Urothelium cell line (cell line): ENCODE measurements around the gene DOK6.
"Not testable (repeated sequence)": the region's sequence is repeated elsewhere in the genome, so short reads cannot be mapped to it uniquely, and the experiment has no call there.

Experiments
- DNase-seq: peaks from one replicate; pipeline ENCODE4 v3.0.0; 2011; ENCODE audit warnings: low spot score, mixed read lengths
- FAIRE-seq: peaks from 2 replicates; lab custom pipeline; 2011; peaks lifted over from hg19 to GRCh38; lab: Jason Lieb, UNC

DOK6 gene

GRCh38 chr18:69400253-69400975 lies at the start of gene DOK6:
TSS of gene DOK6 (plus strand) at chr18:69400888.
- FAIRE-seq (no peak), DNase-seq (peak; percentile 73)

- no peak for FAIRE-seq
- no peak for DNase-seq
Observed at GRCh38 chr18:69353023-69353422, 47.7 kb upstream of the DOK6 start.

- no peak for DNase-seq
- FAIRE-seq, result no peak
Observed at GRCh38 chr18:69357590-69357989, 43.1 kb upstream of the DOK6 start.

GRCh38 chr18:69358212-69358895 lies 42.3 kb upstream of the DOK6 start:
- FAIRE-seq, result no peak

GRCh38 chr18:69359768-69360167 lies 40.9 kb upstream of the DOK6 start:
- FAIRE-seq, DNase-seq: not testable (repeated sequence)

More at GRCh38 chr18:69358212-69358895, 42.3 kb upstream of the DOK6 start:
- DNase-seq, result no peak

- no peak for DNase-seq
- FAIRE-seq, result no peak
Observed at GRCh38 chr18:69364930-69365329, 35.8 kb upstream of the DOK6 start.

- FAIRE-seq (no peak), DNase-seq (no peak)
Observed at GRCh38 chr18:69365658-69366057, 35.0 kb upstream of the DOK6 start.

GRCh38 chr18:69367104-69367503 lies 33.6 kb upstream of the DOK6 start:
- FAIRE-seq (no peak), DNase-seq (no peak)

GRCh38 chr18:69371729-69372128 lies 29.0 kb upstream of the DOK6 start:
- FAIRE-seq, result no peak

GRCh38 chr18:69380324-69380723 lies 20.4 kb upstream of the DOK6 start:
- FAIRE-seq (no peak), DNase-seq (no peak)

More at GRCh38 chr18:69371729-69372128, 29.0 kb upstream of the DOK6 start:
- no peak for DNase-seq

- DNase-seq, result no peak
Observed at GRCh38 chr18:69383186-69383585, 17.5 kb upstream of the DOK6 start.

GRCh38 chr18:69387186-69387585 lies 13.5 kb upstream of the DOK6 start:
- FAIRE-seq, result no peak
- DNase-seq, result no peak

More at GRCh38 chr18:69383186-69383585, 17.5 kb upstream of the DOK6 start:
- no peak for FAIRE-seq

- no peak for FAIRE-seq
- DNase-seq, result no peak
Observed at GRCh38 chr18:69388222-69388621, 12.5 kb upstream of the DOK6 start.

GRCh38 chr18:69397096-69397495 lies 3.6 kb upstream of the DOK6 start:
- FAIRE-seq (no peak), DNase-seq (peak; percentile 11)

- FAIRE-seq (no peak), DNase-seq (no peak)
Observed at GRCh38 chr18:69399253-69399652, 1.4 kb upstream of the DOK6 start.

GRCh38 chr18:69400976-69401225 lies 213 bp downstream of the DOK6 start:
- no peak for FAIRE-seq
- no peak for DNase-seq

- FAIRE-seq (no peak), DNase-seq (peak; percentile 32)
Observed at GRCh38 chr18:69401226-69401971, 711 bp downstream of the DOK6 start.

GRCh38 chr18:69401972-69402532 lies 1.4 kb downstream of the DOK6 start:
- no peak for FAIRE-seq

GRCh38 chr18:69402533-69402989 lies 1.9 kb downstream of the DOK6 start:
- FAIRE-seq (no peak), DNase-seq (no peak)

More at GRCh38 chr18:69401972-69402532, 1.4 kb downstream of the DOK6 start:
- DNase-seq, result no peak

GRCh38 chr18:69408522-69408921 lies 7.8 kb downstream of the DOK6 start:
- FAIRE-seq, result no peak
- no peak for DNase-seq

- no peak for DNase-seq
- FAIRE-seq, result no peak
Observed at GRCh38 chr18:69411199-69411598, 10.5 kb downstream of the DOK6 start.
